ENCODE results near the gene SLC25A21.

- TF ChIP-seq CTCF (conservative IDR thresholded peaks at IDR 0.05 in 1 of 2, IDR thresholded peaks at IDR 0.05 in 1 of 2; ENCODE audit: low read depth in 1 of 2, low read length in 2 of 2) (no peak), EZH2 (IDR thresholded peaks at IDR 0.05; ENCODE audit: low read length, missing control alignments) (no peak)
Measured at GRCh38 chr14:36989806-36990205, 182.6 kb downstream of the SLC25A21 start.
